Sigmoid colon (tissue), 7 donors: Measurements from ENCODE around the gene RABGAP1L. TPM values are rescaled to one million over a fixed set of nuclear protein-coding genes. Genes with fewer than 3 reads are reported as not detected.

Experiments
- DNase-seq: peaks from one replicate; pipeline ENCODE4 v3.0.0-alpha.2; 2019
- H3K27ac ChIP-seq, 4 donors: fragments of 200-600 bp; sonication (generic); one replicate each; pipeline ENCODE4 v1.5.1; 2016 to 2019; ENCODE audit warnings: mild to moderate bottlenecking in 1 of 4
- H3K27me3 ChIP-seq, 3 donors: fragments of 200-600 bp; sonication (generic); one replicate each; pipeline ENCODE4 v1.5.1; 2019; ENCODE audit warnings: mild to moderate bottlenecking in 1 of 3
- H3K36me3 ChIP-seq, 4 donors: fragments of 200-600 bp; sonication (generic); one replicate each; pipeline ENCODE4 v1.5.1; 2016 to 2019
- H3K4me1 ChIP-seq, 4 donors: fragments of 200-600 bp; sonication (generic); one replicate each; pipeline ENCODE4 v1.5.1; 2017 to 2019
- H3K4me3 ChIP-seq, 4 donors: fragments of 200-600 bp; sonication (generic); one replicate each; pipeline ENCODE4 v1.5.1; 2017 to 2019; ENCODE audit warnings: mild to moderate bottlenecking in 2 of 4, moderate library complexity in 1 of 4
- H3K9me3 ChIP-seq, 4 donors: fragments of 200-600 bp in 3 of 4; sonication (generic) in 3 of 4; one replicate each; pipeline versions ENCODE4 v1.5.1 to v1.6.1; 2013 to 2019
- CTCF ChIP-seq, 4 experiments: fragments of 450-650 bp in 3 of 4; fragments of 200-600 bp in 1 of 4; IDR thresholded peaks; one replicate each; pipeline ENCODE4 v1.5.1; 2016 to 2019; ENCODE audit warnings: antibody characterized with exemption in 4 of 4, mild to moderate bottlenecking in 3 of 4, moderate library complexity in 2 of 4
- EP300 ChIP-seq, 4 donors: sonication (generic); formaldehyde crosslinking; IDR thresholded peaks; one replicate each; pipeline ENCODE4 v1.6.1; 2017; ENCODE audit warnings: antibody characterized with exemption in 4 of 4
- POLR2A ChIP-seq, 2 donors: fragments of 450-650 bp; IDR thresholded peaks; one replicate each; pipeline ENCODE4 v1.6.1; 2016; ENCODE audit warnings: antibody characterized with exemption in 2 of 2, mild to moderate bottlenecking in 2 of 2, moderate library complexity in 2 of 2
- POLR2AphosphoS5 ChIP-seq, 4 donors: sonication (generic); formaldehyde crosslinking; IDR thresholded peaks; one replicate each; pipeline ENCODE4 v1.6.1; 2017; ENCODE audit warnings: antibody characterized with exemption in 4 of 4
- WGBS, 2 donors: extraction: QIAGEN DNeasy Blood & Tissue Kit; methylation state at CpG; one replicate each; pipeline ENCODE4 v1.1.7; 2013; 5-methylcytosine and 5-hydroxymethylcytosine counted together
- intact Hi-C: fragments of 100-400 bp; cut with DNase I; formaldehyde crosslinking; loops from one replicate; pipeline ENCODE4 v1.15.1; 2023
- polyA plus RNA-seq, 3 donors: library from polyadenylated mRNA; stranded (reverse); fragments of 200-250 nt; gene quantifications; one replicate each; pipeline ENCODE4 v1.2.3, GENCODE V29; 2013
- total RNA-seq, 4 donors: library from RNA; depleted of rRNA; stranded (reverse); fragments of >200 nt; gene quantifications; one replicate each; pipeline ENCODE4 v1.1.0, GENCODE V29; 2016
- donor health status: healthy with polysubstance abuse.
- donor health status: Bipolar disorder and iron deficiency.
- donor health status: healthy.

The RABGAP1L gene
- total and polyA plus RNA-seq, 7 donors, result 25.2 to 42.9 (median 35.4) TPM

DNA sequence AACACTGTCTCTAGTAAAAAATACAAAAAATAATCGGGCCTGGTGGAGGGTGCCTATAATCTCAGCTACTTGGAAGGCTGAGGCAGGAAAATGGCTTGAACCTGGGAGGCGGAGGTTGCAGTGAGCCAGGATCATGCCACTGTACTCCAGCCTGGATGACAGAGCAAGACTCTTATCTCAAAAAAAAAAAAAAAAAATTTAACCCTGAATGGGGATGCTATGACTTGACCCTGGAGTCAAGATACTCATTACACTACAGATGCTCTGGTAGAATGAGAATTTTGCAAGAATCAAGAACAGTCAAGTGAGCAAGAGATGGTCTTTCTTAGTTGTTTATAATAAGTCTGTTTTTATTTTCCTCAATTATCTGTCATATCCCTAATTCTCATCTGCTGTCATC, 542.2 kb downstream of the RABGAP1L start:
- no peak overlapping the region for H3K4me3 ChIP-seq
- H3K36me3 ChIP-seq, result no peaks in the 10 kb centered on the region
- H3K9me3 ChIP-seq, result no peaks in the 10 kb centered on the region
- no peak overlapping the region for H3K27ac ChIP-seq
- intact Hi-C loops, result no loop called here
- DNase-seq, result no peak
- 96 to 97% methylated on average over 2 of the region's 2 CpGs for WGBS, 2 donors
- TF ChIP-seq CTCF (IDR thresholded peaks at IDR 0.05), result no peak
- TF ChIP-seq POLR2A (IDR thresholded peaks at IDR 0.05), result no peak
- no peaks in the 10 kb centered on the region for H3K27me3 ChIP-seq
- no peaks in the 10 kb centered on the region for H3K4me1 ChIP-seq

DNA sequence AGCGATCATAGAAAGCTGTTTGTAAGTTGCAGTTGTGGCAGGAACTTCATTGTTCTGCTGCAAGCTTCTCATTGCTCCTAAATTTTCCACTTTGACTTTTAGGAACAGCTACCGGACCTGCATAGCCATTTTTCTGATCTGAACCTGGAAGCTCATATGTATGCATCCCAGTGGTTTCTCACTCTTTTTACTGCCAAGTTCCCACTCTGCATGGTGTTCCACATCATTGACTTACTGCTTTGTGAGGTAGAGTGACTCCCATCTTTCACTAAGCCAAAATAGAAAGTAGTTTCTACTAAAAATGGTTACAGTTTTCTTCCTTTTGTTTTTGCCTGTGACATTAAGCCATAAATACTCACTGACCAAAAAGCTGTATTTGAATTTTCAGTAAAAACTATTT, 542.7 kb downstream of the RABGAP1L start:
- Histone ChIP-seq H3K4me1 (no peaks in the 10 kb centered on the region), H3K36me3 (no peaks in the 10 kb centered on the region), H3K9me3 (no peaks in the 10 kb centered on the region), H3K4me3 (no peak overlapping the region), H3K27ac (no peak overlapping the region), H3K27me3 (no peaks in the 10 kb centered on the region)
- intact Hi-C loops, result no loop called here
- DNase-seq, result no peak
- 92 to 94% methylated on average over 2 of the region's 2 CpGs for WGBS, 2 donors
- TF ChIP-seq POLR2A (IDR thresholded peaks at IDR 0.05), result no peak
- no peak for TF ChIP-seq EP300 (IDR thresholded peaks at IDR 0.05)
- no peak for TF ChIP-seq POLR2AphosphoS5 (IDR thresholded peaks at IDR 0.05)
- TF ChIP-seq CTCF (IDR thresholded peaks at IDR 0.05), result no peak

DNA sequence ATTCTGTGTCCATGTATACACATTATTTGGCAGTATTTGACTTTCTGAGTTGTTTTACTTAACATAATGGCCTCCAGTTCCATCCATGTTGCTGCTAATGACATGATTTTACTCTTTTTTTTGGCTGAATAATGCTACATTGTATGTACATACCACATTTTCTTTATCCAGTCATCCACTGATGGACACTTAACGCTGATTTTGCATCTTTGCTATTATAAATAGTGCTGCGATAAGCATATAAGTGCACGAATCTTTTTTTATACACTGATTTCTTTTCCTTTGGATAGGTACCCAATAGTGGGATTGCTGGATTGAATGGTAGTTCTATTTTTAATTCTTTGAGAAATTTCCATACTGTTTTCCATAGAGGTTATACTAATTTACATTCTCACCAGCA, 544.0 kb downstream of the RABGAP1L start:
- no peaks in the 10 kb centered on the region for H3K4me1 ChIP-seq
- H3K4me3 ChIP-seq, result no peak overlapping the region
- no peaks in the 10 kb centered on the region for H3K27me3 ChIP-seq
- 97 to 99% methylated on average over 3 of the region's 3 CpGs for WGBS, 2 donors
- no peaks in the 10 kb centered on the region for H3K9me3 ChIP-seq
- H3K27ac ChIP-seq, result no peak overlapping the region
- intact Hi-C loops, result no loop called here
- TF ChIP-seq CTCF (IDR thresholded peaks at IDR 0.05) (no peak), EP300 (IDR thresholded peaks at IDR 0.05) (no peak), POLR2A (IDR thresholded peaks at IDR 0.05) (no peak), POLR2AphosphoS5 (IDR thresholded peaks at IDR 0.05) (no peak)
- no peak for DNase-seq
- H3K36me3 ChIP-seq, result no peaks in the 10 kb centered on the region

- WGBS, 2 donors, result 97% methylated on average over 1 of the region's 1 CpG
- H3K9me3 ChIP-seq, result no peaks in the 10 kb centered on the region
- no peaks in the 10 kb centered on the region for H3K36me3 ChIP-seq
- TF ChIP-seq POLR2AphosphoS5 (IDR thresholded peaks at IDR 0.05), result no peak
- TF ChIP-seq CTCF (IDR thresholded peaks at IDR 0.05), result no peak
- no peak for TF ChIP-seq EP300 (IDR thresholded peaks at IDR 0.05)
- TF ChIP-seq POLR2A (IDR thresholded peaks at IDR 0.05), result no peak
- H3K27me3 ChIP-seq, result no peaks in the 10 kb centered on the region
- H3K27ac ChIP-seq, result no peak overlapping the region
- no peak overlapping the region for H3K4me3 ChIP-seq
- DNase-seq, result no peak
- H3K4me1 ChIP-seq, result no peaks in the 10 kb centered on the region
- intact Hi-C loops, result no loop called here
These were observed 545.0 kb downstream of the RABGAP1L start for GRCh38 chr1:174704300-174704699.
